Measurements from ENCODE around the gene NAPA.

The NAPA gene

GRCh38 chr19:47479701-47480503 lies 35.0 kb downstream of the NAPA start:
- H3K4me1 ChIP-seq (ENCODE audit: control insufficient read depth, low read depth, low read length): no peaks in the 10 kb centered on the region
- H3K9ac ChIP-seq (ENCODE audit: low read length): no peak overlapping the region
- no peaks in the 10 kb centered on the region for H3K36me3 ChIP-seq (ENCODE audit: control insufficient read depth, low read depth, low read length)
- no peaks in the 10 kb centered on the region for H3K9me3 ChIP-seq (ENCODE audit: control insufficient read depth, low read depth, low read length)
- no peak overlapping the region for H3K27ac ChIP-seq (ENCODE audit: low read length)
- H3K4me3 ChIP-seq (ENCODE audit: low read length): peak overlapping the region; percentile 66
- no peaks in the 10 kb centered on the region for H3K27me3 ChIP-seq (ENCODE audit: control insufficient read depth, insufficient read depth, low read length)

- no peaks in the 10 kb centered on the region for H3K36me3 ChIP-seq (ENCODE audit: control insufficient read depth, low read depth, low read length)
These were observed 38.4 kb downstream of the NAPA start for GRCh38 chr19:47476438-47476972.

DNA sequence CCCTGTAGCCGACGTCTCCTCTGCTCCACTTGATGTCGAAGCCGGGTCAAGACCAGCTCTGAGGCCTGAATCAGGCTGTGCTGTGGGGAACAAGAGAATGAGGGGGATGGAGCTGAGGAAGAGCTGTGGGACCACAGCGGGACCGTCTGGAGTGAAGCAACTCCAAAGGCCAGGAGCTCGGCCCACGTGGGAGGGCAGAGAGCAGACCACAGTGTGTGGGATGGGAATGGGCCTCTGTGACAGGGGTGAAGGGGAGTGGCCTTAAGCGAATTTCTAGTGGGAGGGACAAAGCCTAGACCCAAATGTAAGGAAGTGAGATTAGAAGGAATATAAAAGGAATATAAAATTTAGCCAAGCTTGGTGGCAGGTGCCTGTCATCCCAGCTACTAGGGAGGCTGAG lies 39.4 kb downstream of the NAPA start:
- H3K27ac ChIP-seq (ENCODE audit: low read length): no peak overlapping the region
- no peak overlapping the region for H3K9ac ChIP-seq (ENCODE audit: low read length)
- no peaks in the 10 kb centered on the region for H3K9me3 ChIP-seq (ENCODE audit: control insufficient read depth, low read depth, low read length)
- peaks cover 10% of the 10 kb centered on the region for H3K27me3 ChIP-seq (ENCODE audit: control insufficient read depth, insufficient read depth, low read length)
- no peaks in the 10 kb centered on the region for H3K4me1 ChIP-seq (ENCODE audit: control insufficient read depth, low read depth, low read length)
- no peaks in the 10 kb centered on the region for H3K36me3 ChIP-seq (ENCODE audit: control insufficient read depth, low read depth, low read length)
- no peak overlapping the region for H3K4me3 ChIP-seq (ENCODE audit: low read length)

More at GRCh38 chr19:47476438-47476972, 38.4 kb downstream of the NAPA start:
- Histone ChIP-seq H3K4me3 (ENCODE audit: low read length) (no peak overlapping the region), H3K27ac (ENCODE audit: low read length) (no peak overlapping the region), H3K9ac (ENCODE audit: low read length) (no peak overlapping the region), H3K4me1 (ENCODE audit: control insufficient read depth, low read depth, low read length) (no peaks in the 10 kb centered on the region), H3K27me3 (ENCODE audit: control insufficient read depth, insufficient read depth, low read length) (no peaks in the 10 kb centered on the region), H3K9me3 (ENCODE audit: control insufficient read depth, low read depth, low read length) (no peaks in the 10 kb centered on the region)

DNA sequence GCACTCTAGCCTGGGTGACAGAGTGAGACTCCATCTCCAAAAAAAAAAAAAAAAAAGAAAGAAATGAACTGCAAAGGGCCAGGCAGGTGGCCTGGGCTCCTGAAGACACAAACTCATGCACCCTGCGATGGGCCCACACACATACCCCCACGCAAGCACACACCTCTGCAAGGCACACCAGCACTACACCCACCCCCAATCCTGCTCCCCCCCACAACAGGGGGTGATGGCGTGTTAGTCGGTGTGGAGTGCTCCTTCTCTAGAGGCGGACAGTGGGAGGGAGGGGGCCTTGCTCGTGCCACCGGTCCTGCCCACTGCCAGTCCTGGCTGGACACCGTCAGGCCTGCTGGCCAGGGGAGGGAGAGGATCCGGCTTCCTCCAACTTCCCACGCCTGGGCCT lies 41.5 kb downstream of the NAPA start:
- Histone ChIP-seq H3K4me1 (ENCODE audit: control insufficient read depth, low read depth, low read length) (peaks cover 6% of the 10 kb centered on the region), H3K9me3 (ENCODE audit: control insufficient read depth, low read depth, low read length) (no peaks in the 10 kb centered on the region), H3K27ac (ENCODE audit: low read length) (no peak overlapping the region), H3K36me3 (ENCODE audit: control insufficient read depth, low read depth, low read length) (no peaks in the 10 kb centered on the region), H3K27me3 (ENCODE audit: control insufficient read depth, insufficient read depth, low read length) (peaks cover 14% of the 10 kb centered on the region), H3K4me3 (ENCODE audit: low read length) (no peak overlapping the region), H3K9ac (ENCODE audit: low read length) (no peak overlapping the region)

DNA sequence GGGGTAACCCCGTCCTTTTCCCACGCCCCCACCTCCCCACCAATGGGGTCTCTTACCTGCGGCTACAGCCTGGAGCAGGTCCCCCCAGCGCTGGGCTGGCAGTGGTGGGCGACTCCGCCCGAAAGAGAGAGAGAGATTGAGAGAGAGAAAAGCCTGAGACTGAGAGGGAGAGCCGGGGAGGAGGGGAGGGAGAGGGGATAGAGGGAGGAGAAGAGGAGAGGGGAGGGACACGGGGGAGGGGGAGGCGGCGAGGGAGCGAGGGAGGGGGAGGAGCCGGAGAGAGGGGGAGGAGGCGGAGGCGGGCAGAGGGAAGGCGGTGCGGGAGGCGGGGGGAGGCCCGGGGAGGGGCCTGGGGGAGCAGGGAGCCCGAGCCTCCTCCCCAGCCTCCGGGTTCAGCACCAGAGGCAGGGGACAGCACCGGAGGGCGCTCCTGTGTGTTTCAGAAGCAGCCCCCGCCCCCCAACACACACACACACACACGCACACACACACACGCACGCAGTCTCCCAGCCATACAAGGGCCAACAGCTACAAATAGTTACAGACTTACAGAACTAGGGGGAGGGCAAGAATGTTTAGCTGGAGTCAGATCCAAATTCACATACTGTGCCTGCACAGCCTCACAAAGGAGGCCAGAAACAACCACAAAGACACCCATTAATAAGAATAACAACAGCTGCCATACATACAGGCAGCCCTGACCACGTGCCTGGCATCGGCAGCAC lies 43.0 kb downstream of the NAPA start, which contains the start of gene SLC8A2:
TSS of gene SLC8A2 (minus strand) at position 161 of the 725 bp plus-strand sequence. CDS start 5,490 bp downstream, outside the sequence.
- Histone ChIP-seq H3K4me3 (ENCODE audit: low read length) (peak within 1 kb of the TSS; percentile 72), H3K36me3 (ENCODE audit: control insufficient read depth, low read depth, low read length) (no peaks in the 10 kb centered on the region), H3K4me1 (ENCODE audit: control insufficient read depth, low read depth, low read length) (peaks cover 6% of the 10 kb centered on the region), H3K9ac (ENCODE audit: low read length) (no peak within 1 kb of the TSS), H3K27me3 (ENCODE audit: control insufficient read depth, insufficient read depth, low read length) (peaks cover 14% of the 10 kb centered on the region), H3K27ac (ENCODE audit: low read length) (no peak within 1 kb of the TSS), H3K9me3 (ENCODE audit: control insufficient read depth, low read depth, low read length) (no peaks in the 10 kb centered on the region)

DNA sequence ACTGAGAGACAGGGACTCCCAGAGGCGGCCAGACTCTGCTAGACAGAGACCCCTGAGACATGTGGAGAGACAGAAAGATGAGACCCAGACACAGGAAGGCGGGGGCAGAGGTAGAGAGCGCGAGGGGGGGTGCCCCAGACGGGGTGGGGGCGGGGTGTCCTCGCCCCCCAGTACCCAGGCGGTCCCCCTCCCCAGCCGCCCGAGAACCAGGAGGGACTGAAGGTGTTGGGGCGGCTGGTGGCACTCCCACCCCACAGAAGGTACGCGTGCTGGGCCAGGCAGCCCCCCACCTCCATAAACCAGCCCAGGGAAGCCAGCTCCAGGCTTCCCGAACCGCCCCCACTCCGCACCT lies 43.5 kb downstream of the NAPA start:
- H3K4me1 ChIP-seq (ENCODE audit: control insufficient read depth, low read depth, low read length): peaks cover 6% of the 10 kb centered on the region
- H3K9ac ChIP-seq (ENCODE audit: low read length): no peak overlapping the region
- peaks cover 14% of the 10 kb centered on the region for H3K27me3 ChIP-seq (ENCODE audit: control insufficient read depth, insufficient read depth, low read length)
- H3K36me3 ChIP-seq (ENCODE audit: control insufficient read depth, low read depth, low read length): no peaks in the 10 kb centered on the region
- H3K27ac ChIP-seq (ENCODE audit: low read length): no peak overlapping the region
- H3K9me3 ChIP-seq (ENCODE audit: control insufficient read depth, low read depth, low read length): no peaks in the 10 kb centered on the region
- H3K4me3 ChIP-seq (ENCODE audit: low read length): peak overlapping the region; percentile 72

- no peak overlapping the region for H3K9ac ChIP-seq (ENCODE audit: low read length)
- H3K27ac ChIP-seq (ENCODE audit: low read length): no peak overlapping the region
- H3K9me3 ChIP-seq (ENCODE audit: control insufficient read depth, low read depth, low read length): no peaks in the 10 kb centered on the region
- peaks cover 14% of the 10 kb centered on the region for H3K27me3 ChIP-seq (ENCODE audit: control insufficient read depth, insufficient read depth, low read length)
- peaks cover 6% of the 10 kb centered on the region for H3K4me1 ChIP-seq (ENCODE audit: control insufficient read depth, low read depth, low read length)
- no peaks in the 10 kb centered on the region for H3K36me3 ChIP-seq (ENCODE audit: control insufficient read depth, low read depth, low read length)
- peak overlapping the region; percentile 72 for H3K4me3 ChIP-seq (ENCODE audit: low read length)
These were observed 44.2 kb downstream of the NAPA start for GRCh38 chr19:47470447-47471195.

DNA sequence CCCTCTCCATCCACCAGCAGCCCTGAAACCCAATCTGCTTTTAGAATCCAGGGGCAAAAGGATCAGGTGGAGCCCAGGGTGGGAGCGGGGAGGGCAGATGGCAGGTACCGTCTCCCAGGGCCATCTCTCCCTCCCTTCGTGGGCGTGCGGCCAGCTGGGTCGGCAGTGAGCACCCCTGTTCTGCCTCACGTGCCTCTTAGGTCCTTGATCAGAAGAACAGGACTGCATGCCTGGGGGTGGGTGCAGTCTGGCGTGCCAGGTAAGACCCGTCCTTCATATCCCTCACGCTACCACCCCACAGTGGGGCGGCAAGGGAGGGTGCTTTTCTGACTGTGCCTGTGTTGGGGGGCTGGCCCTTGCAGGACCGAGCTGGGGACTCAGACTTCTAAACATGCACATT lies 45.1 kb downstream of the NAPA start:
- no peak overlapping the region for H3K27ac ChIP-seq (ENCODE audit: low read length)
- H3K9ac ChIP-seq (ENCODE audit: low read length): no peak overlapping the region
- H3K27me3 ChIP-seq (ENCODE audit: control insufficient read depth, insufficient read depth, low read length): peaks cover 14% of the 10 kb centered on the region
- H3K36me3 ChIP-seq (ENCODE audit: control insufficient read depth, low read depth, low read length): no peaks in the 10 kb centered on the region
- H3K9me3 ChIP-seq (ENCODE audit: control insufficient read depth, low read depth, low read length): no peaks in the 10 kb centered on the region
- no peak overlapping the region for H3K4me3 ChIP-seq (ENCODE audit: low read length)
- peaks cover 9% of the 10 kb centered on the region for H3K4me1 ChIP-seq (ENCODE audit: control insufficient read depth, low read depth, low read length)

- no peak overlapping the region for H3K4me3 ChIP-seq (ENCODE audit: low read length)
- no peaks in the 10 kb centered on the region for H3K9me3 ChIP-seq (ENCODE audit: control insufficient read depth, low read depth, low read length)
- H3K27me3 ChIP-seq (ENCODE audit: control insufficient read depth, insufficient read depth, low read length): peaks cover 14% of the 10 kb centered on the region
- H3K27ac ChIP-seq (ENCODE audit: low read length): no peak overlapping the region
- H3K9ac ChIP-seq (ENCODE audit: low read length): no peak overlapping the region
- no peaks in the 10 kb centered on the region for H3K36me3 ChIP-seq (ENCODE audit: control insufficient read depth, low read depth, low read length)
- peaks cover 11% of the 10 kb centered on the region for H3K4me1 ChIP-seq (ENCODE audit: control insufficient read depth, low read depth, low read length)
These were observed 45.5 kb downstream of the NAPA start for GRCh38 chr19:47469363-47469700.

DNA sequence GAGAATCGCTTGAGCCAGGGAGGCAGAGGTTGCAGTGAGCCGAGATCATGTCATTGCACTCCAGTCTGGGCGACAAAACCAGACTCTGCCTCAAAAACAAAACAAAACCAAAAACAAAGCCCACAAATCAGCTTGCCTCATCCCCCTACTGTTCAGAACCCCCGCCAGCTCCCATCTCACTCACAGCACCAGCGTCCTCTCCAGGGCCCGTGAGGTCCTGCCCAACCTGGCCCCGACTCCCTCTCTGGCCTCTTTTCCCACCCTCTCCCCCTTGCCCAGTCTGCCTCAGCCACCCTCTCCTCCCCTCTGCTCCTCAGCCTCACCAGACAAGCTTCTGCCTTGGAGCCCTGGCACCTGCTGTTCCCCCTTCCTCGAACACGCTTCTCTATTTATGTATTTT lies 46.9 kb downstream of the NAPA start:
- Histone ChIP-seq H3K36me3 (ENCODE audit: control insufficient read depth, low read depth, low read length) (no peaks in the 10 kb centered on the region), H3K9ac (ENCODE audit: low read length) (no peak overlapping the region), H3K9me3 (ENCODE audit: control insufficient read depth, low read depth, low read length) (no peaks in the 10 kb centered on the region), H3K4me1 (ENCODE audit: control insufficient read depth, low read depth, low read length) (peaks cover 11% of the 10 kb centered on the region), H3K27me3 (ENCODE audit: control insufficient read depth, insufficient read depth, low read length) (peaks cover 14% of the 10 kb centered on the region), H3K27ac (ENCODE audit: low read length) (no peak overlapping the region), H3K4me3 (ENCODE audit: low read length) (no peak overlapping the region)

- no peaks in the 10 kb centered on the region for H3K36me3 ChIP-seq (ENCODE audit: control insufficient read depth, low read depth, low read length)
- no peak overlapping the region for H3K4me3 ChIP-seq (ENCODE audit: low read length)
- no peak overlapping the region for H3K9ac ChIP-seq (ENCODE audit: low read length)
- H3K27me3 ChIP-seq (ENCODE audit: control insufficient read depth, insufficient read depth, low read length): peaks cover 10% of the 10 kb centered on the region
- H3K4me1 ChIP-seq (ENCODE audit: control insufficient read depth, low read depth, low read length): peaks cover 11% of the 10 kb centered on the region
- H3K9me3 ChIP-seq (ENCODE audit: control insufficient read depth, low read depth, low read length): no peaks in the 10 kb centered on the region
- H3K27ac ChIP-seq (ENCODE audit: low read length): no peak overlapping the region
These were observed 48.9 kb downstream of the NAPA start for GRCh38 chr19:47465957-47466356.
